ENCODE results near the gene LSAMP.

LSAMP gene

GRCh38 chr3:115928376-115928775 is 516.9 kb downstream of the LSAMP start:
- DNase-seq = no peak

- no peak for DNase-seq
Measured at GRCh38 chr3:115927197-115927596, 518.1 kb downstream of the LSAMP start.

GRCh38 chr3:115922681-115923347 is 522.5 kb downstream of the LSAMP start:
- no peak for DNase-seq

GRCh38 chr3:115921711-115922110 is 523.6 kb downstream of the LSAMP start:
- no peak for DNase-seq

GRCh38 chr3:115918900-115919299 is 526.4 kb downstream of the LSAMP start:
- DNase-seq = no peak

GRCh38 chr3:115916866-115917265 is 528.4 kb downstream of the LSAMP start:
- no peak for DNase-seq

GRCh38 chr3:115915061-115915460 is 530.2 kb downstream of the LSAMP start:
- DNase-seq = no peak

GRCh38 chr3:115913069-115913686 is 532.1 kb downstream of the LSAMP start:
- no peak for DNase-seq

- no peak for DNase-seq
Measured at GRCh38 chr3:115912372-115912771, 532.9 kb downstream of the LSAMP start.

GRCh38 chr3:115905871-115906270 is 539.4 kb downstream of the LSAMP start:
- DNase-seq = no peak

- no peak for DNase-seq
Measured at GRCh38 chr3:115903843-115904242, 541.4 kb downstream of the LSAMP start.

- no peak for DNase-seq
Measured at GRCh38 chr3:115901008-115901407, 544.3 kb downstream of the LSAMP start.

GRCh38 chr3:115899535-115899934 is 545.8 kb downstream of the LSAMP start:
- no peak for DNase-seq

- no peak for DNase-seq
Measured at GRCh38 chr3:115898656-115899410, 546.5 kb downstream of the LSAMP start.

- no peak for DNase-seq
Measured at GRCh38 chr3:115891006-115891636, 554.2 kb downstream of the LSAMP start.

- no peak for DNase-seq
Measured at GRCh38 chr3:115890579-115890978, 554.7 kb downstream of the LSAMP start.

GRCh38 chr3:115885621-115886020 is 559.7 kb downstream of the LSAMP start:
- no peak for DNase-seq

- DNase-seq = no peak
Measured at GRCh38 chr3:115877615-115877899, 567.7 kb downstream of the LSAMP start.

GRCh38 chr3:115876876-115877614 is 568.2 kb downstream of the LSAMP start:
- no peak for DNase-seq

- no peak for DNase-seq
Measured at GRCh38 chr3:115875460-115875859, 569.8 kb downstream of the LSAMP start.

GRCh38 chr3:115871735-115872134 is 573.6 kb downstream of the LSAMP start:
- DNase-seq = no peak

GRCh38 chr3:115864911-115865310 is 580.4 kb downstream of the LSAMP start:
- no peak for DNase-seq

GRCh38 chr3:115862849-115863248 is 582.4 kb downstream of the LSAMP start:
- DNase-seq = no peak

All from effector CD8-positive, alpha-beta T cell (primary cell).